Activated T-helper 1 cell treated with Interleukin-2 at 50 U/mL for 16 hours (primary cell): ENCODE results near the gene SCD.
"Not testable (repeated sequence)": the region's sequence is repeated elsewhere in the genome, so short reads cannot be mapped to it uniquely, and the experiment has no call there.

Source experiments
- DNase-seq: peaks from one replicate; pipeline ENCODE4 v3.0.0-alpha.2; 2020; ENCODE audit warnings: low read depth

The SCD gene

GRCh38 chr10:100362570-100363496 is 15.8 kb downstream of the SCD start:
- DNase-seq: no peak

GRCh38 chr10:100364175-100364574 is 17.1 kb downstream of the SCD start:
- DNase-seq: no peak

- no peak for DNase-seq
Observed at GRCh38 chr10:100364735-100365391, 17.8 kb downstream of the SCD start.

GRCh38 chr10:100368721-100369120 is 21.7 kb downstream of the SCD start:
- no peak for DNase-seq

- DNase-seq: peak; percentile 26
Observed at GRCh38 chr10:100370714-100371481, 23.9 kb downstream of the SCD start.

- DNase-seq: no peak
Observed at GRCh38 chr10:100371482-100372027, 24.5 kb downstream of the SCD start.

- no peak for DNase-seq
Observed at GRCh38 chr10:100372415-100373297, 25.6 kb downstream of the SCD start.

DNA sequence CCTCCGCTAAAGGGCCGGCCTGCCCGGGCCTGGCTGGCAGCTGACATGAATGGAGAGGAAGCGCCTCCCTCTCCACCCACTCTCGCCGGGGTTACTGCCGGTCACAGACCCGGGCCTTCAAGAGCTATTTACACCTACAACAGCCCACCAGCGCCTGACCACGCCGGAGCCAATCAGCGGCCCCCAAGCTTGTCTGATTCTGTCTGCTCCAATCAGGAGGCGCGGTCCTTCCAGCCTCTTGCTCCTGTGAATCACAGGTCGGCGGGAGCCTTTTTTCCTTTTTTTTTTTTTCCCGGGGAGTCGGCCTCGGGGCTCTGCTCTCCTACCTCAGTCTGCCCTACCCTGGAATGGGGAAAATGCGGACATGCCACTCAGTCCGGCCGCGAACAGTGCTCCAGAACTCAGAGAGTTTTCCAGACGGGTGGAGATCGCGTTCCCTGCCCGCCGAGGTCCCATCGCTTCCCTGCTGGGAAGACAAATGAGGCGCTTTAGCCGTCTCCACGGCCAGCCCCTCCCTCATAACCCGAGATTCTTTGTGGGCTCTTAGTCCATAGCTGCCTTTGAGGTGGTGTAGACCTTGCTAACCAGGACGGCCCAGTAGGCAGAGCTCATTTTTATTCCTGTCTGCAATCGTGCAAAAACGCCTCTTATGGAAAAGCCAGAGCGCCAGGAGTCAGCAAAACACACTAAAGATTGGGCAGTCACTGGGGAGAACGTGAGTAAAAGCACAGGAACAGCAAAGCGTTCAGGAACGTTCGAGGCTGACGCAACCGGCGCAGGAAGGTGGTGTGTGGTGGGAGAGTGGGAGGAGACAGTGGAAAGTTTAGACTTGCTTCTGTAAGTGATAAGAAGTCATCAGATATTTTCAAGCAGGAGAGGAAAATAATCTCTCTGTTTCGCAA is 26.5 kb downstream of the SCD start:
- DNase-seq: peak; percentile 63

DNA sequence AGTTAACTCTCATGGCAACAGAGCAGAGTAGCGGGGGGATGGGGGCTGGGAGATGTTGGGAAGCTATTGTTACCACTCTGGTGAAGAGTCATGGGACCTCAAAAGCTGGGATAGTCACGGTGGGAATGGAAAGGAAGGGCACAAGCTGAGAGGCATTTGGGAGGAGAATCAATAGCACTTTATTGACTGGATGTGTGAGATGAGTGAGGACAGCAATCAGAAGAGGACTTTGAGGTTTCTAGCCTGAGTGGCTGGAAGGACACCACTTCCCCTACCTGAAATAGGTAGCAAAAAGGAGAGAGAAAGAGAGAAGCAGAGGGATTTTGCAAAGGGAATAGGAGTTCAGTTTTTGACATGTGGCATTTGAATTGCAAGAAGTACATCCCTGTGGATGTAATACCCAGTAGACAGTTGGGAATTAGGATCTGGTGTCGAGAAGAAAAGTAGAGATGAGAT is 27.2 kb downstream of the SCD start:
- DNase-seq: no peak

DNA sequence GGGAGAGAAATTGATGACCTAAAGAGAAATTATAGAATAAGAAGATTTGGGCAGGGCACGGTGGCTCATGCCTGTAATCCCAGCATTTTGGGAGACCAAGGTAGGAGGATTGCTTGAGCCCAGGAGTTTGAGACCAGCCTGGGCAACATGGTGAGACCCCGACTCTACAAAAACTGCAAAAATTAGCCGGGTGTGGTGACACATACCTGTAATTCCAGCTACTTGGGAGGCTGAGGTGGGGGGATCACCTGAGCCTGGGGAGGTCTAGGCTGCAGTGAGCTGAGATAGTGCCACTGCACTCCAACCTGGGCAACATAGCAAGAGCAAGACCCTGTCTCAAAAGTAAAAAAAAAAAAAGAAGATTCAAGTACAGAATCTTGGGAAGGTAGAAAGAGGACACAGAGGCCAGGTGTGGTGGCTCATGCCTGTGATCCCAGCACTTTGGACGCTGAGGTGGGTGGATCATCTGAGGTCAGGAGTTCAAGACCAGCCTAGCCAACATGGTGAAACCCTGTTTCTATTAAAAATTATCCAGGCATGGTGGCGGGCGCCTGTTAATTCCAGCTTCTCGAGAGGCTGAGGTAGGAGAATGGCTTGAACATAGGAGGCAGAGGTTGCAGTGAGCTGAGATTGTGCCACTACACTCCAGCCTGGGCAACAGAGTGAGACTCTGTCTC is 27.8 kb downstream of the SCD start:
- DNase-seq: not testable (repeated sequence)

DNA sequence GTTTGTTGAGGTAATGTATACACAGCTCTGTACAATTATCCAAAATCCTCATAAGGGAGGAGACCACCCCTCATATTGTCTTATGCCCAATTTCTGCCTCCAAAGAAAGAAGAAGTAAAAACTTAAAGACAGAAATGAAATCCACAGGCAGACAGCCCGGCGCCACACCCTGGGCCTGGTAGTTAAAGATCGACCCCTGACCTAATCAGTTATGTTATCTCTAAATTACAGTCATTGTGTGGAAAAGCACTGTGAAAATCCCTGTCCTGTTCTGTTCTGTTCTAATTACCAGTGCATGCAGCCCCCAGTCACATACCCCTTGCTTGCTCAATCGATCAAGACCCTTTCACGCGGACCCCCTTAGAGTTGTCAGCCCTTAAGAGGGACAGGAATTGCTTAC is 29.6 kb downstream of the SCD start:
- DNase-seq: not testable (repeated sequence)

GRCh38 chr10:100377830-100378229 is 30.8 kb downstream of the SCD start:
- no peak for DNase-seq

DNA sequence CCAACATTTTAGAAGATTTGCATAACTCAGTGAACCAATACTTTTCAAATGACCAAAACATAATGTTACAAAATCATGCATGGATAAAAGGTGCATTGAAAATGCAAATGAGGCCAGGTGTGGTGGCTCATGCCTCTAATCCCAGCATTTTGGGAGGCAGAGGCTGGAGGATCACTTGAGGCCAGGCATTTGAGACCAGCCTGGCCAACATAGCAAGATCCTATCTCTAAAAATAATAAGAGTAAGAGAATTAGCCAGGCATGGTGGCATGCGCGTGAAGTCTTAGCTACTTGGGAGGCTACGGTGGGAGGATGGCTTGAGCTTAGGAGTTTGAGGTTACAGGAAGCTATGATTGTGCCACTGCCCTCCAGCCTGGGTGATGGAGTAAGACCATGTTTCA is 33.4 kb downstream of the SCD start:
- DNase-seq: no peak

- no peak for DNase-seq
Observed at GRCh38 chr10:100382553-100382952, 35.5 kb downstream of the SCD start.

DNA sequence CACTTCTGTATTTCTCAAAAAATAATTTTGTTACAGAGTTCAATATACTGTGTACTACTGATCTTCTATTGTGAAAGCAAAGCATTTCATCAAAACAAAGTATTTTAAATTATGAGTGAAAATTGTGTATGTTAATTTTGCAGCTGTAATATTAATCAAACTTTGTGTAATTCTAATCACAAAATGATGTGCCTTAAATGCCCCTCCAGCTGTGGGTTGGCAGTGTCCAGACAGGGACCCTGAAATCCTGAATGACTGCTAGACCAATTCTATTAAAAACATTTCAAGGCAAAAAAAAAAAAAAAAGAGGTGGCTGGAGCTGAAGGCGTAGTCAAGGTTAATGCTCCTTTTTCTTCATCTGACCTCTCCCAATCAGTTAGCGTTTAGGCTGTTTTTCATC is 36.2 kb downstream of the SCD start:
- no peak for DNase-seq

GRCh38 chr10:100391163-100392002 is 44.4 kb downstream of the SCD start:
- no peak for DNase-seq

DNA sequence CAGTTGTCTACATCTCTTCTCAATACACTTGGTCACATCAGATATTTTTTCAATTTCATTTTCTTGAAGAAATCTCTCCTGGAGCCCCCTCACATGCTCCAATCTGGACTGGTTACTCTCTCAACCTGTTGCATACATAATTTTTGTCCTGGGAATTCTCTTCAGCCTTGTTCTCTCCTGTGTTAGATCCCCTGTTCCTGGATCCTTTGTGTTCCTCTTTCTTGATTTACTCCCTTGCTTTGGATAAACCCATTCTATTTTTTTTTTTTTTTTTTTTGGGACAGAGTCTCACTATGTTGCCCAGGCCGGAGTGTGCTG is 45.6 kb downstream of the SCD start:
- DNase-seq: no peak

DNA sequence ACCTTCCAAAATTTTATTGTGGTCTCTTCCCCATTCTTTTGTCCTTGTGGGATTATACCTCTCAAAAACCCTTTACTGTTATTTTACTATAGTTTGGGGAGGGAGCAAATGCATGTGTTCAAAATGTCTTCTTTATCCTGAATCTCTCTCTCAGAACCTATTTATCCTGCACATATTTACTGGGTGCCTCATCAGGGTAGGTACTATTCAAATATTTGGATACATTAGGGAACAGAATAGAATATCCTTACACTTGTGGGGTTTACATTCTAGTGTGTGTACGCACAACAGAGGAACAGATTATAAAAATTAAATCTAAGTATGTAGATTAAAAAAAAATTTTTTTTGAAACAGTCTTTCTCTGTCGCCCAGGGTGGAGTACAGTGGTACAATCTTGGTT is 48.6 kb downstream of the SCD start:
- DNase-seq: no peak

DNA sequence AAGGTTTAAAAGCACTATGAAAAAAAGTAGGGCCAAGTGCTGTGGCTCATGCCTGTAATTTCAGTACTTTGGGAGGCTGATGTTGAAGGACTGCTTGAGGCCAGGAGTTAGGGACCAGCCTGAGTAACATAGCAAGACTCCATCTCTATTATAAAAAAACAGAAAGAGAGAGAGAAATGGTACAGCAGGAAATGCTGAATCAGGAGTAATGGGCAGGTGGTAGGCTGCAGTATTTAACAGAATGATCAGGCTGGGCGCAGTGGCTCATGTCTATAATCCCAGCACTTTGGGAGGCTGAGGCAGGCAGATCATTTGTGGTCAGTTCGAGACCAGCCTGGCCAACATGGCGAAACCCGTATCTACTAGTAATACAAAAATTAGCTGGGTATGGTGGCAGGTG is 49.6 kb downstream of the SCD start:
- DNase-seq: no peak
